Motor neuron (in vitro differentiated cells): Measurements from ENCODE around the gene LMF2. TPM values are rescaled to one million over a fixed set of nuclear protein-coding genes. Genes with fewer than 3 reads are reported as not detected.

Source experiments
- total RNA-seq, 8 experiments: library from RNA; unstranded; fragments of 300-600 nt; gene quantifications; 2 replicates each; pipeline versions ENCODE4 v1.2.3 to v1.2.4, GENCODE V29; 2022

Gene LMF2
- total RNA-seq, 8 experiments from 2014 or later: 20.2 to 44.9 (median 39.9) TPM

Other genes with a start within 250 kb of the LMF2 start
- gene MAPK12, start 246.0 kb downstream of the LMF2 start, total RNA-seq: 10 to 100 TPM in 7 of 8 experiments, 1 to 10 TPM in 1; 8.8 to 34.7 (median 22.7) TPM
- gene MAPK11, start 237.3 kb downstream of the LMF2 start, total RNA-seq: 10 to 100 TPM in 5 of 8 experiments, 1 to 10 TPM in 3; 2.6 to 26.7 (median 15.9) TPM
- gene PLXNB2, start 200.1 kb downstream of the LMF2 start, total RNA-seq: 100 to 1,000 TPM in 1 of 8 experiments, 10 to 100 TPM in 7; 36.8 to 104 (median 59.6) TPM
- gene DENND6B, start 180.7 kb downstream of the LMF2 start, total RNA-seq: 10 to 100 TPM in 4 of 8 experiments, 1 to 10 TPM in 4; 1.7 to 15.3 (median 10.6) TPM
- gene PPP6R2, start 164.4 kb downstream of the LMF2 start, total RNA-seq: 10 to 100 TPM; 25.1 to 75.6 (median 40.4) TPM
- gene SBF1, start 32.7 kb downstream of the LMF2 start, total RNA-seq: 10 to 100 TPM; 37.5 to 94.4 (median 60.3) TPM
- 1 to 10 TPM in 5 of 8 experiments, under 1 TPM in 3; 0.09 to 7.6 (median 1.2) TPM for gene ADM2, start 26.2 kb downstream of the LMF2 start, total RNA-seq
- under 1 TPM in 4 of 8 experiments, not detected in 4; 0.13 to 0.52 (median 0.36) TPM for gene MIOX, start 20.8 kb downstream of the LMF2 start, total RNA-seq
- gene NCAPH2, start 522 bp upstream of the LMF2 start, total RNA-seq: 10 to 100 TPM; 12.1 to 59.7 (median 39.5) TPM
- 1 to 10 TPM in 5 of 8 experiments, under 1 TPM in 3; 0.64 to 2.2 (median 1.2) TPM for gene SCO2, start 17.9 kb upstream of the LMF2 start, total RNA-seq
- gene TYMP, start 22.3 kb upstream of the LMF2 start, total RNA-seq: 10 to 100 TPM in 1 of 8 experiments, 1 to 10 TPM in 6, under 1 TPM in 1; 0.87 to 10.6 (median 3.9) TPM
- gene KLHDC7B, start 38.2 kb upstream of the LMF2 start, total RNA-seq: 1 to 10 TPM in 2 of 8 experiments, under 1 TPM in 6; 0.16 to 1.5 (median 0.40) TPM
- gene SYCE3, start 55.2 kb upstream of the LMF2 start, total RNA-seq: 1 to 10 TPM in 1 of 8 experiments, under 1 TPM in 1, not detected in 6; 0.87 to 1.2 TPM
- 10 to 100 TPM in 3 of 8 experiments, 1 to 10 TPM in 5; 2.8 to 17.7 (median 9.6) TPM for gene CPT1B, start 70.7 kb upstream of the LMF2 start, total RNA-seq
- gene CHKB, start 75.1 kb upstream of the LMF2 start, total RNA-seq: 10 to 100 TPM; 19.0 to 71.7 (median 33.1) TPM
- gene MAPK8IP2, start 93.1 kb upstream of the LMF2 start, total RNA-seq: 10 to 100 TPM in 5 of 8 experiments, 1 to 10 TPM in 1, under 1 TPM in 2; 0.41 to 38.1 (median 27.4) TPM
- gene ARSA, start 120.5 kb upstream of the LMF2 start, total RNA-seq: 10 to 100 TPM in 6 of 8 experiments, 1 to 10 TPM in 2; 7.1 to 43.4 (median 13.2) TPM
- gene SHANK3, start 165.1 kb upstream of the LMF2 start, total RNA-seq: 1 to 10 TPM in 5 of 8 experiments, under 1 TPM in 3; 0.41 to 7.8 (median 5.2) TPM
- under 1 TPM in 4 of 8 experiments, not detected in 4; 0.33 to 1.00 (median 0.63) TPM for gene ACR, start 230.5 kb upstream of the LMF2 start, total RNA-seq